Measurements from ENCODE around the gene TADA1. TPM values are rescaled to one million over a fixed set of nuclear protein-coding genes. Genes with fewer than 3 reads are reported as not detected.

TADA1 gene
- total RNA-seq, 1 donor from 2014 or later: 14.7 TPM

GRCh38 chr1:166813508-166814223 is 62.4 kb downstream of the TADA1 start:
- no peaks in the 10 kb centered on the region for H3K27me3 ChIP-seq (ENCODE audit: control insufficient read depth, insufficient read depth, low read length)
- no peak for FAIRE-seq
- H3K36me3 ChIP-seq (ENCODE audit: control insufficient read depth, insufficient read depth, low read length): no peaks in the 10 kb centered on the region
- TF ChIP-seq CTCF (IDR thresholded peaks at IDR 0.05; ENCODE audit: insufficient read depth, low read length, severe bottlenecking): no peak
- DNase-seq (ENCODE audit: low read depth): no peak
- H3K4me3 ChIP-seq (ENCODE audit: low read depth, low read length): no peak overlapping the region

GRCh38 chr1:166811691-166812090 is 64.4 kb downstream of the TADA1 start:
- no peak overlapping the region for H3K4me3 ChIP-seq (ENCODE audit: low read depth, low read length)
- H3K36me3 ChIP-seq (ENCODE audit: control insufficient read depth, insufficient read depth, low read length): no peaks in the 10 kb centered on the region
- H3K27me3 ChIP-seq (ENCODE audit: control insufficient read depth, insufficient read depth, low read length): no peaks in the 10 kb centered on the region
- TF ChIP-seq CTCF (IDR thresholded peaks at IDR 0.05; ENCODE audit: insufficient read depth, low read length, severe bottlenecking): no peak
- no peak for FAIRE-seq
- DNase-seq (ENCODE audit: low read depth): no peak

GRCh38 chr1:166808952-166809351 is 67.1 kb downstream of the TADA1 start:
- FAIRE-seq (no peak), DNase-seq (ENCODE audit: low read depth) (no peak)
- H3K36me3 ChIP-seq (ENCODE audit: control insufficient read depth, insufficient read depth, low read length): no peaks in the 10 kb centered on the region
- no peaks in the 10 kb centered on the region for H3K27me3 ChIP-seq (ENCODE audit: control insufficient read depth, insufficient read depth, low read length)
- no peak overlapping the region for H3K4me3 ChIP-seq (ENCODE audit: low read depth, low read length)
- TF ChIP-seq CTCF (IDR thresholded peaks at IDR 0.05; ENCODE audit: insufficient read depth, low read length, severe bottlenecking): no peak

Other genes with a start within 250 kb of the TADA1 start
- 22.0 and 32.4 TPM in 2 replicates for gene POGK, start 36.8 kb downstream of the TADA1 start, total RNA-seq
- gene ILDR2, start 99.3 kb upstream of the TADA1 start, total RNA-seq: not detected in 2 replicates
- gene MAEL, start 113.0 kb upstream of the TADA1 start, total RNA-seq: not detected in 2 replicates
- gene GPA33, start 214.1 kb upstream of the TADA1 start, total RNA-seq: not detected in 2 replicates
- gene STYXL2, start 217.8 kb upstream of the TADA1 start, total RNA-seq: not detected in 2 replicates

Data from bronchial epithelial cell (primary cell).